Measurements from ENCODE around the gene CYP2D6.
"Not testable (repeated sequence)": the region's sequence is repeated elsewhere in the genome, so short reads cannot be mapped to it uniquely, and the experiment has no call there.

Gene CYP2D6

DNA sequence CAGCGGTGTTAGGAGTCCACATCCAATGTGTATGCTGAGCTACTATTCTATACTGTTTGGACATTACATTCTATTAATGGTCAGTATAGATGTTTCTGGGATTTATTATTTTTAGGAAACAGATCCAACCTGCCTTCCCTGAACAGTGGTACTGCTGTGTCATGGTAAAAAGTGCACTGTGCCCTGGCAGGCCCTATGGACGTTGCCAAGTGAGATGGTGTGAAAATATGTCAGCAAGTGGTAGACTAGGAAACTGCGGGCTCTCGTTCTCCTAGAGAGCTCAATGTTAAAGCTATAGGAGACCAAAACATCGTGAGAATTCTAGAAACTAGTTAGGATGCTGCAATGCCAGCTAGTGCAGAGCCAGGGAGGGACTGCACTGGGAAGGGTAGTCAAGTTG lies 26.0 kb upstream of the CYP2D6 start:
- DNase-seq = no peak

- DNase-seq = no peak
Measured at GRCh38 chr22:42156121-42156520, 25.5 kb upstream of the CYP2D6 start.

DNA sequence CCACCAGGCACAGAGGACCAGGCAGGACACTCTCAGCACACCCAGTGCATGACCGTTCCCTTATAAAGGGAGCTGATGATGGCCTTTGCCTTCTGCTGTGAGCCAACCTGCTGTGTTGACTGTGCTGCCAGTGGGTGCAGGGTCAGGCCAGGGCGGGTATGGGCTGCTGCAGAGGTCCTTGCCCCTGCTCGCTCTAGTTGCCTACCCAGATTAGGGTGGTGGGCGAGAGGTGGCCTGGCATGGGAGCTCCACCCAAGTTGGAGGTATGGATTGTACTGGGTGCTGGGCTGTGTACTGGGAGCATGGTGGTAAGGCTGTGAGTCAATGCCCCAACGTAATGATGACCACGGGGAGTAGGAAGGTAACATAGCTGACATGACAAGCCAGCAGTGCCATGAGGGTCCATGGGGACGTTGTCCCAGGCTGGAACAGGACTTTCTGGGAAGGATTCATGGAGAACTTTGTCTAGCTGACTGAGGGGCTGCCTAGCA lies 24.5 kb upstream of the CYP2D6 start:
- DNase-seq = no peak

- no peak for DNase-seq
Measured at GRCh38 chr22:42154293-42155052, 23.9 kb upstream of the CYP2D6 start.

- no peak for DNase-seq
Measured at GRCh38 chr22:42152661-42153270, 22.2 kb upstream of the CYP2D6 start.

DNA sequence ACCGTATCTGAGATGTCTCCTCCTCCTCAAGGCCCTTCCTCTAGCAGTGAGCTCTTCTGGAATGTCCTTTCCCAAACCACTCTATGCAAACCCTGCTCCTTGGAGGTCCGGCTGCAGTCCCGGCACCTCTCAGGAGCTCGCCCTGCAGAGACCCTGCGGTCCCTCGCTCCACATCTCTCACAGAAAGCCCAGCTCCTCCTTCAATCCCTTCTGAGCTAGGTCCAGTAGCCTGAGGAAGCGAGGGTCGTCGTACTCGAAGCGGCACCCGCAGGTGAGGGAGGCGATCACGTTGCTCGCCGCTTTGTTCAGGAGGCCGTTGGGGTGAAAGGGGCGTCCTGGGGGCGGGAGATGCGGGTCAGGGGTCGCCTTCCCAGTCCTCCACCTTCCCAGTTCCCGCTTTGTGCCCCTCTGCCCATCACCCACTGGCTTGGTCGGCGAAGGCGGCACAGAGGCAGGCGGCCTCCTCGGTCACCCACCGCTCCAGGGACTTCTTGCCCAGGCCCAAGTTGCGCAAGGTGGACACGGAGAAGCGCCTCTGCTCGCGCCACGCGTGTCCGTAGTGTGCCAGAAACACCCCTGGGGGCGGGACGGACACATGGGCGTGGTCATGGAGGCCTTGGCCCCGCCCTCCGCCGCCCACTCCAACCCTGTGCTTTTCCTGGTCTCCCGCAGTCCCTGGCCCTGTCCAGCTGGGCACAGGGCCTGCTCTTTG lies 21.5 kb upstream of the CYP2D6 start:
- no peak for DNase-seq

DNA sequence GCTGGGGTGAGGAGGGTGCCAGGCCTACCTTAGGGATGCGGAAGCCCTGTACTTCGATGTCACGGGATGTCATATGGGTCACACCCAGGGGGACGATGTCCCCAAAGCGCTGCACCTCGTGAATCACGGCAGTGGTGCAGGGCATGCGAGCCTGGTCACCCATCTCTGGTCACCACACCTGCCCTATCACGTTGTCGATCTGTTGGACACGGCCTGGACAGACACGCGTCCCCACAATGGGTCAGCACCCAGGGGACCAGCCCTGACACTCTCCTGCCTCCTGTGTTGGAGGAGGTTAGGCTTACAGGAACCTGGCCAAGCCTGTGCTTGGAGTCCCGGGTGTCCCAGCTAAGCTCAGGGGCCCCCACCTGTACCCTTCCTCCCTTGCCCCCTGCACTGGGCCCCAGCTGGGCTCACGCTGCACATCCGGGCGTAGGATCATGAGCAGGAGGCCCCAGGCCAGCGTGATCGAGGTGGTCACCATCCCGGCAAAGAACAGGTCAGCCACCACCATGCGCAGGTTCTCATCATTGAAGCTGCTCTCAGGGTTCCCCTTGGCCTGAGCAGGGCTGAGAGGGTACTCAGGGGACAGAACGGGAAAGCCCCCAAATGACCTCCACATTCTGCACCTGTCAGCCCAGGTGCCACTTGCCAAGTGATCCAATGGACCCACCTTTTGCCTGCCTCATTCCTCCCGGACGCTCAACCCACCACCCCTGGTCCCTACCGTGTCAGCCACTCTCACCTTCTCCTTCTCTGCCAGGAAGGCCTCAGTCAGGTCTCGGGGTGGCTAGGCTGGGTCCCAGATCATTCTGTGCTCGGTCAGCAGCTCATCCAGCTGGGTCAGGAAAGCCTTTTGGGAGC lies 20.3 kb upstream of the CYP2D6 start:
- DNase-seq = no peak

GRCh38 chr22:42149798-42150197 lies 19.2 kb upstream of the CYP2D6 start:
- DNase-seq = not testable (repeated sequence)

GRCh38 chr22:42145175-42145574 lies 14.6 kb upstream of the CYP2D6 start:
- no peak for DNase-seq

- DNase-seq = not testable (repeated sequence)
Measured at GRCh38 chr22:42143859-42144822, 13.5 kb upstream of the CYP2D6 start.

- DNase-seq = no peak
Measured at GRCh38 chr22:42142771-42143461, 12.3 kb upstream of the CYP2D6 start.

- DNase-seq = not testable (repeated sequence)
Measured at GRCh38 chr22:42141307-42142057, 10.9 kb upstream of the CYP2D6 start.

DNA sequence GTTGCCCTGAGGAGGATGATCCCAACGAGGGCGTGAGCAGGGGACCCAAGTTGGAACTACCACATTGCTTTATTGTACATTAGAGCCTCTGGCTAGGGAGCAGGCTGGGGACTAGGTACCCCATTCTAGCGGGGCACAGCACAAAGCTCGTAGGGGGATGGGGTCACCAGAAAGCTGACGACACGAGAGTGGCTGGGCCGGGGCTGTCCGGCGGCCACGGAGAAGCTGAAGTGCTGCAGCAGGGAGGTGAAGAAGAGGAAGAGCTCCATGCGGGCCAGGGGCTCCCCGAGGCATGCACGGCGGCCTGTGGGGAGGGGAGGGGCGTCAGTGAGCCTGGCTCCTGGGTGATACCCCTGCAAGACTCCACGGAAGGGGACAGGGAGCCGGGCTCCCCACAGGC lies 9.5 kb upstream of the CYP2D6 start:
- not testable (repeated sequence) for DNase-seq

GRCh38 chr22:42139508-42139907 lies 8.9 kb upstream of the CYP2D6 start:
- DNase-seq = not testable (repeated sequence)

DNA sequence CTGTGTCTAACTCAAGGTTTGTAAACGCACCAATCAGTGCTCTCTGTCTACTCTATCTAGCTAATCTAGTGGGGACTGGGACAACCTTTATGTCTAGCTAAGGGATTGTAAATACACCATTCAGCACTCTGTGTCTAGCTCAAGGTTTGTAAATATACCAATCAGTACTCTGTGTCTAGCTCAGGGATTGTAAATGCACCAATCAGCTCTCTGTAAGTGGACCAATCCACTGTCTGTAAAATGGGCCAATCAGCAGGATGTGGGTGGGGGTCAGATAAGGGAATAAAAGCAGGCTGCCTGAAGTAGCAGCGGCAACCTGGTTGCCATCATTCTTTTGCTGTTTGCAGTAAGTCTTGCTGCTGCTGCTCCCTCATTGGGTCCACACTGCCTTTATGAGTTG lies 8.4 kb upstream of the CYP2D6 start:
- DNase-seq = no peak

DNA sequence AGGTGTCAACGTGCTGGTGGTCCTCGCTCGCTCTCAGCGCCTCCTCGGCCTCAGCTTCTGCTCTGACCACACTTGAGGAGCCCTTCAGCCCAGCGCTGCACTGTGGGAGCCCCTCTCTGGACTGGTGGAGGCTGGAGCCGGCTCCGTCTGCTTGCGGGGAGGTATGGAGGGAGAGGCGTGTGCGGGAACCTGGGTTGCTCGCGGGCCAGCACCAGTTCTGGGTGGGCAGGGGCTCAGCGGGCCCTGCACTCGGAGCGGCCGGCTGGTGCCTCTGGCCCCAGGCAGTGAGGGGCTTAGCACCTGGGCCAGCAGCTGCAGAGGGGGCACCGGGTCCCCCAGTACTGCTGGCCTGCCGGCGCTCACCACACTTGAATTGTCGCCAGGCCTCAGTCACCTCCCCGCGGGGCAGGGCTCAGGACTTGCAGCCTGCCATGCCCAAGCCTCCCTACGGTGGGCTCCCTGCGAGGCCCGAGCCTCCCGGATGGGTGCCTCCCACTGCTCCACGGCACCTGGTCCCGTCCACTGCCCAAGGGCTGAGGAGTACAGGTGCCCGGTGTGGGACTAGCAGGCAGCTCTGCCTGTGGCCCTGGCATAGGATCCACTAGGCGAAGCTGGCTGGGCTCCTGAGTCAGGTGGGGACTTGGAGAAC lies 7.6 kb upstream of the CYP2D6 start:
- no peak for DNase-seq

GRCh38 chr22:42135688-42136087 lies 5.1 kb upstream of the CYP2D6 start:
- DNase-seq = not testable (repeated sequence)

DNA sequence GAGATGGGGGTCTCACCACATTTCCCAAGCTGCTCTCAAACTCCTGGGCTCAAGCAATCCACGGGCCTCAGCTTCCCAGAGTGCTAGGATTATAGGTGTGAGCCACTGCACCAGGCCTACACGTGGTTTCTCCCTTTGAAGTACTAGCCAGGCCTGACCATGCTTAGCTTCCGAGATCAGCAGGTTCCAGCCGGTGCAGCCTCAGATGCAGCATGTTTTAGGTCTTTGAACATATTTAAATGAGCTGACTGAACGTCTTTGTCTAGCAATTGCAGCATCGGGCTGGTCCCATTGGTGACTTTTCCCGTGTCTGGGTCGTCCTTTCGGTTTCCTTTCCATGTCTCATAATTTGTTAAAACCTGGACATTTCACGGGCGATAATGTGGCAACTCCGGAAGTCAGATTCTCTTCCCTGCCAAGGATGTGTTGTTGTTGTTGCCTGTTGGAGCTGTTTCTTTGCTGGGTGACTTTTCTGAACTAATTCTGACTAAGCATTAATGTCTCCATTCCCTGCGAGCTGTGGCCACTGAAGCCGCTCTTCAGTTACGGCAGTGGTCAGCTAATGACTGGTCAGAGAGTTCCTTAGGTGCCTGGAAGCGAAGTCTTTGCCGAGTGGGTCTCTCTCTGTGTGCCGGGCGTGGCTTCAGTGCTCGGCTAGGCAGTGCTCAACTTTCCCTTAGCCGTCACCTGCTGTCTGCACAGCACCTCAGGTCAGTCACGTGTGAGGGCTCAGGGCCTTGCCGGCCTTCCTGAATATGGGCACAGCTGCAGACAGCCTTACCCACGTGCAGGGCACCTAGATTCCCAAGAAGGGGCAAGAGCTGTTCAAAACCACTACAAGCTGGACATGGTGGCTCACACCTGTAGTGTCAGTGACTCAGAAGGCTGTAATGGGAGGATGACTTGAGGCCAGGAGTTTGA lies 3.8 kb upstream of the CYP2D6 start:
- DNase-seq = no peak

DNA sequence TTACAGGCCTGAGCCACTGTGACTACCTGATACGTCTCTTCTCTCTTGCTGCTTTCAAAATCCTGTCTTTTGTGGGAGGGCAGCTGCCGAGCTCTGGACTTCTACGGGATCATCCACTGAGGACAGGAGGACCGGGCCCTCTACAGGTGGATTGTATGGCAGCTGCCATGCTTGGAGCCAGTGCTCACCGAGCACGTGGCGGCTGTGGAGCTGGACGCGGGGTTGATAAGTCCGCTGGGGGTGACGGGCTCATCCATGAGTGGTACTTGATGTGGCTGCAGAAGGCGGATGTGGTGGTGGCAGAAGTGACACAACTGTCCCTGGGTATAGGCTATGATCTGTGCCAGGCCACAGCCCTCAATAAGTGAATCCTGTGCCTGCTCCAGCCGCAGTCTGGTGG lies 1.8 kb upstream of the CYP2D6 start:
- DNase-seq = no peak
